ENCODE measurements around the gene ALG8. TPM values are rescaled to one million over a fixed set of nuclear protein-coding genes. Genes with fewer than 3 reads are reported as not detected.

The ALG8 gene
- total RNA-seq, 4 donors from 2014 or later = 15.6 to 26.7 (median 21.2) TPM

- no peaks in the 10 kb centered on the region for H3K27me3 ChIP-seq
- 87% methylated on average over 7 of the region's 7 CpGs for WGBS
- TF ChIP-seq POLR2A (IDR thresholded peaks at IDR 0.05) = no peak
- TF ChIP-seq CTCF (IDR thresholded peaks at IDR 0.05) = no peak
- no peak for TF ChIP-seq POLR2AphosphoS5 (IDR thresholded peaks at IDR 0.05)
- no peak for TF ChIP-seq EP300 (IDR thresholded peaks at IDR 0.05)
- no peak for DNase-seq (ENCODE audit: low spot score in 2 of 2)
- H3K27ac ChIP-seq = no peak overlapping the region
- peaks cover 19% of the 10 kb centered on the region for H3K4me1 ChIP-seq
- H3K36me3 ChIP-seq = peaks cover 24% of the 10 kb centered on the region
- no peak overlapping the region for H3K4me3 ChIP-seq
- no peaks in the 10 kb centered on the region for H3K9me3 ChIP-seq
Observed at GRCh38 chr11:78170874-78171549, 31.6 kb upstream of the ALG8 start.

GRCh38 chr11:78170413-78170812 lies 31.0 kb upstream of the ALG8 start:
- no peaks in the 10 kb centered on the region for H3K9me3 ChIP-seq
- no peak for DNase-seq (ENCODE audit: low spot score in 2 of 2)
- H3K27me3 ChIP-seq = no peaks in the 10 kb centered on the region
- no peak overlapping the region for H3K4me3 ChIP-seq
- no peak overlapping the region for H3K27ac ChIP-seq
- WGBS = 90% methylated on average over 11 of the region's 11 CpGs
- peaks cover 19% of the 10 kb centered on the region for H3K4me1 ChIP-seq
- peaks cover 24% of the 10 kb centered on the region for H3K36me3 ChIP-seq
- TF ChIP-seq EP300 (IDR thresholded peaks at IDR 0.05) (no peak), POLR2A (IDR thresholded peaks at IDR 0.05) (no peak), POLR2AphosphoS5 (IDR thresholded peaks at IDR 0.05) (no peak), CTCF (IDR thresholded peaks at IDR 0.05) (no peak)

GRCh38 chr11:78168539-78169477 lies 29.4 kb upstream of the ALG8 start:
- no peak for TF ChIP-seq POLR2AphosphoS5 (IDR thresholded peaks at IDR 0.05)
- TF ChIP-seq EP300 (IDR thresholded peaks at IDR 0.05) = no peak
- TF ChIP-seq POLR2A (IDR thresholded peaks at IDR 0.05) = no peak
- no peak for TF ChIP-seq CTCF (IDR thresholded peaks at IDR 0.05)
- DNase-seq (ENCODE audit: low spot score in 2 of 2) = peak; percentile 90
- Histone ChIP-seq H3K4me1 (peaks cover 19% of the 10 kb centered on the region), H3K4me3 (no peak overlapping the region), H3K27ac (peak overlapping the region; percentile 82), H3K36me3 (peaks cover 20% of the 10 kb centered on the region), H3K27me3 (no peaks in the 10 kb centered on the region), H3K9me3 (no peaks in the 10 kb centered on the region)
- WGBS = 54% methylated on average over 14 of the region's 17 CpGs

- no peak overlapping the region for H3K4me3 ChIP-seq
- DNase-seq (ENCODE audit: low spot score in 2 of 2) = no peak
- peaks cover 3% of the 10 kb centered on the region for H3K36me3 ChIP-seq
- H3K4me1 ChIP-seq = peaks cover 19% of the 10 kb centered on the region
- 96% methylated on average over 5 of the region's 6 CpGs for WGBS
- H3K27me3 ChIP-seq = no peaks in the 10 kb centered on the region
- no peaks in the 10 kb centered on the region for H3K9me3 ChIP-seq
- H3K27ac ChIP-seq = no peak overlapping the region
- no peak for TF ChIP-seq POLR2AphosphoS5 (IDR thresholded peaks at IDR 0.05)
- TF ChIP-seq EP300 (IDR thresholded peaks at IDR 0.05) = no peak
- no peak for TF ChIP-seq POLR2A (IDR thresholded peaks at IDR 0.05)
- no peak for TF ChIP-seq CTCF (IDR thresholded peaks at IDR 0.05)
Observed at GRCh38 chr11:78166855-78167469, 27.5 kb upstream of the ALG8 start.

Measured in suprapubic skin (tissue), 4 donors.